SH-SY5Y (cell line): Measurements from ENCODE around the gene PSMD5.

Experiments used
- GATA2 ChIP-seq: IDR thresholded peaks from 2 replicates; pipeline ENCODE4 v1.6.1; 2011; ENCODE audit warnings: mild to moderate bottlenecking, low read depth, low read length
- GATA3 ChIP-seq: IDR thresholded peaks from 2 replicates; pipeline ENCODE4 v1.6.1; 2011; ENCODE audit warnings: low read depth, mild to moderate bottlenecking, low read length, moderate library complexity

DNA sequence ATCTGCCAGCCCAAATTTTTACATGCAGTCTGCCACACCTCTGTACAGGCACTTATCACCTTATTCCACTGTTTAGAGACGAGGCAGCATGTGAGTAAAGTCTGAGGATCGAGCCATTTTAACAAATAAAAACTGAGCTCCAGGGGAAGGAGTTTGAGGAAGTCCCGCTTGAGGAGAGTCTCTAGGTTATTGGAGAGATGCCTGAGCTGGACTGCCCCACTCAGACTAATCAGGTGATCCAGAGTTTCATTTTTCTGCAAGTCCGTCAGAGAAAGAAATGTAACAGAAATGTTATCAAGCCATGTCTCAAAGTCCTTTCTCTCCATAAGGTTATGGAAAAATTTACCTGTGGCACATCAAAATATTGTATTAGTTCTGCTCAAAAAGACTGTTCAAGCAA lies 54.8 kb downstream of the PSMD5 start:
- TF ChIP-seq GATA3 (no peak), GATA2 (no peak)
